Activated CD4-positive, alpha-beta T cell treated with anti-CD3 and anti-CD28 coated beads, Interleukin-2, Interleukin-4, amounts not matched to agents 100 ng/mL and 50 ng/mL, durations not matched to agents 16 hours and 8 hours (primary cell): ENCODE results near the gene NPDC1.

ENCODE experiments used
- DNase-seq: peaks from one replicate; pipeline ENCODE4 v3.0.0-alpha.2; 2020; ENCODE audit warnings: low spot score

The NPDC1 gene

GRCh38 chr9:137011156-137011555, 34.8 kb downstream of the NPDC1 start:
- no peak for DNase-seq

GRCh38 chr9:137009938-137010732, 35.8 kb downstream of the NPDC1 start:
- no peak for DNase-seq

- no peak for DNase-seq
Measured at GRCh38 chr9:137009217-137009616, 36.8 kb downstream of the NPDC1 start.

- DNase-seq, result no peak
Measured at GRCh38 chr9:137008312-137008711, 37.7 kb downstream of the NPDC1 start.

- no peak for DNase-seq
Measured at GRCh38 chr9:137007816-137008270, 38.1 kb downstream of the NPDC1 start.

GRCh38 chr9:137007108-137007815, 38.7 kb downstream of the NPDC1 start:
- DNase-seq, result no peak

- no peak for DNase-seq
Measured at GRCh38 chr9:137006116-137007003, 39.6 kb downstream of the NPDC1 start.

- DNase-seq, result peak; percentile 15
Measured at GRCh38 chr9:137004285-137004684, 41.7 kb downstream of the NPDC1 start.

- DNase-seq, result no peak
Measured at GRCh38 chr9:137002646-137003041, 43.3 kb downstream of the NPDC1 start.

- no peak for DNase-seq
Measured at GRCh38 chr9:137001857-137002645, 43.9 kb downstream of the NPDC1 start.

- DNase-seq, result peak; percentile 63
Measured at GRCh38 chr9:137000177-137000930, 45.6 kb downstream of the NPDC1 start.

GRCh38 chr9:136997830-136998234, 48.1 kb downstream of the NPDC1 start:
- DNase-seq, result peak; percentile 23

- no peak for DNase-seq
Measured at GRCh38 chr9:136997371-136997770, 48.6 kb downstream of the NPDC1 start.

GRCh38 chr9:136996361-136997292, 49.4 kb downstream of the NPDC1 start, which contains the start of gene CLIC3:
TSS of gene CLIC3 (minus strand) at chr9:136996568. CDS start at chr9:136996543, 25 bp downstream.
- peak; percentile 11 for DNase-seq

GRCh38 chr9:136995772-136996311, 50.1 kb downstream of the NPDC1 start:
- no peak for DNase-seq

- no peak for DNase-seq
Measured at GRCh38 chr9:136995362-136995761, 50.6 kb downstream of the NPDC1 start.

GRCh38 chr9:136994888-136995230, 51.1 kb downstream of the NPDC1 start:
- DNase-seq, result no peak

- DNase-seq, result no peak
Measured at GRCh38 chr9:136994180-136994887, 51.6 kb downstream of the NPDC1 start.
